GM12891 (cell line): Measurements from ENCODE around the gene CPED1.

Experiments used
- POLR2A ChIP-seq: IDR thresholded peaks from 2 replicates; pipeline ENCODE4 v1.6.1; 2011; ENCODE audit warnings: low read depth, low read length, control low read depth
- TAF1 ChIP-seq: IDR thresholded peaks from 2 replicates; pipeline ENCODE4 v1.6.1; 2011; ENCODE audit warnings: low read depth, low read length, control low read depth

DNA sequence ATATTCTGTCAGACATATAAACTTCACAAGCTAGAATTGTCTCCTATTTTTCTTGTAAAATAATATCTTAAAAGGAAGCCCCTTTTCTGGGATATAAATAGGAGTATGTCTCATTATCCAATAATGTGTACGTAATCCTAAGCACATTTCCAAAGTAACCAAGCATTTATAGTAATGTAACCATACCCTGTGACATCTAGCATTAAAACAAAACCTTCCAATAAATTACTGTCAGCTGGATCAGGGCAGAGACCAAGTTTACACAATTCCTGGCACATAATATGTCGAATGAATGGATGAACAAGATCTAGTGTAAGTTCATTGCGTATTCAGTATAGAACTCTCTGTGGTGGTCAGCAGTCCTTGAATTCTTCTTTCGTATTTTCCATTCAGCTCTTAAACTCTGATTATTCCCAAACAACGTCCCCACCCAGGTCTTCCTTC lies 14.3 kb downstream of the CPED1 start:
- TF ChIP-seq TAF1 (no peak), POLR2A (no peak)
